CD14-positive monocyte (primary cell): Measurements from ENCODE around the gene HDGFL1. TPM values are rescaled to one million over a fixed set of nuclear protein-coding genes. Genes with fewer than 3 reads are reported as not detected.

Experiments
- DNase-seq, 3 donors: peaks; one replicate each; pipeline ENCODE4 v3.0.0-alpha.2; 2011 to 2022
- H2AFZ ChIP-seq: 2 replicates; pipeline ENCODE4 v1.6.0; 2012; ENCODE audit warnings: mild to moderate bottlenecking, low read depth, low read length, inconsistent platforms; ENCODE audit not compliant: insufficient read depth, poor library complexity, severe bottlenecking
- H3K27ac ChIP-seq, 2 donors: 1 replicate in 1 of 2; 2 replicates in 1 of 2; pipeline ENCODE4 v1.5.1; 2012 to 2013; ENCODE audit warnings: low read length in 2 of 2, control low read depth in 1 of 2, inconsistent platforms in 1 of 2, low read depth in 1 of 2, mild to moderate bottlenecking in 1 of 2
- H3K27me3 ChIP-seq, 2 donors: one replicate each; pipeline versions ENCODE4 v1.6.0 to v1.6.1; 2011 to 2013; ENCODE audit warnings: low read length in 2 of 2; ENCODE audit not compliant: control insufficient read depth in 2 of 2, insufficient read depth in 2 of 2
- H3K36me3 ChIP-seq, 2 donors: replicated peaks in 1 of 2; 1 replicate in 1 of 2; 2 replicates in 1 of 2; pipeline versions ENCODE4 v1.5.1 to v1.6.1; 2012 to 2013; ENCODE audit warnings: low read length in 2 of 2, control low read depth in 1 of 2, inconsistent platforms in 1 of 2, mild to moderate bottlenecking in 1 of 2; ENCODE audit not compliant: insufficient read depth in 2 of 2, control insufficient read depth in 1 of 2
- H3K4me1 ChIP-seq, 2 donors: 1 replicate in 1 of 2; 2 replicates in 1 of 2; pipeline versions ENCODE4 v1.5.1 to v1.6.1; 2012 to 2013; ENCODE audit warnings: low read length in 2 of 2, control low read depth in 1 of 2, inconsistent platforms in 1 of 2, mild to moderate bottlenecking in 1 of 2, moderate library complexity in 1 of 2; ENCODE audit not compliant: insufficient read depth in 2 of 2, control insufficient read depth in 1 of 2
- H3K4me2 ChIP-seq: replicated peaks from 2 replicates; pipeline ENCODE3; 2012; ENCODE audit warnings: low read length, moderate library complexity, mild to moderate bottlenecking; ENCODE audit not compliant: poor library complexity, severe bottlenecking; ENCODE audit errors: extremely low read depth
- H3K4me3 ChIP-seq, 3 experiments: fragments of 200-600 bp in 1 of 3; sonication (generic) in 1 of 3; replicated peaks in 1 of 3; 1 replicate in 2 of 3; 2 replicates in 1 of 3; pipeline ENCODE4 v1.5.1; 2011 to 2013; ENCODE audit warnings: low read length in 3 of 3, mild to moderate bottlenecking in 3 of 3, control low read depth in 2 of 3, low read depth in 2 of 3, inconsistent platforms in 1 of 3, moderate library complexity in 1 of 3
- H3K79me2 ChIP-seq: 2 replicates; pipeline ENCODE4 v1.6.0; 2012; ENCODE audit warnings: mild to moderate bottlenecking, control low read depth, inconsistent platforms, low read length, moderate library complexity; ENCODE audit not compliant: insufficient read depth
- H3K9ac ChIP-seq: 2 replicates; pipeline ENCODE4 v1.6.0; 2017; ENCODE audit warnings: low read length, mild to moderate bottlenecking; ENCODE audit not compliant: insufficient read depth, poor library complexity, severe bottlenecking
- H3K9me3 ChIP-seq, 2 donors: replicated peaks in 1 of 2; 1 replicate in 1 of 2; 2 replicates in 1 of 2; pipeline versions ENCODE4 v1.5.1 to v1.6.1; 2012 to 2013; ENCODE audit warnings: low read length in 2 of 2, control low read depth in 1 of 2; ENCODE audit not compliant: control insufficient read depth in 1 of 2, insufficient read depth in 1 of 2
- H4K20me1 ChIP-seq: 2 replicates; pipeline ENCODE4 v1.6.0; 2012; ENCODE audit warnings: mild to moderate bottlenecking, low read length, control low read depth, moderate library complexity; ENCODE audit not compliant: insufficient read depth
- H3K27ac Mint-ChIP-seq, 7 donors: one replicate each; pipeline ENCODE4 v1.8.0; 2020; ENCODE audit warnings: mild to moderate bottlenecking in 7 of 7, mixed read lengths in 7 of 7, moderate library complexity in 6 of 7, inconsistent platforms in 2 of 7
- H3K27me3 Mint-ChIP-seq, 3 donors: one replicate each; pipeline ENCODE4 v1.8.0; 2021 to 2022; ENCODE audit warnings: low read depth in 3 of 3, mild to moderate bottlenecking in 3 of 3, mixed read lengths in 3 of 3, moderate library complexity in 3 of 3, inconsistent platforms in 1 of 3
- H3K36me3 Mint-ChIP-seq, 2 donors: one replicate each; pipeline ENCODE4 v1.8.0; 2020; ENCODE audit warnings: mixed read lengths in 2 of 2, inconsistent platforms in 1 of 2, mild to moderate bottlenecking in 1 of 2
- H3K4me1 Mint-ChIP-seq: one replicate; pipeline ENCODE4 v1.8.0; 2020; ENCODE audit warnings: mild to moderate bottlenecking, mixed read lengths
- H3K4me3 Mint-ChIP-seq, 2 donors: one replicate each; pipeline ENCODE4 v1.8.0; 2020; ENCODE audit warnings: mild to moderate bottlenecking in 2 of 2, mixed read lengths in 2 of 2, moderate library complexity in 1 of 2
- H3K9me3 Mint-ChIP-seq, 7 donors: one replicate each; pipeline ENCODE4 v1.8.0; 2020 to 2022; ENCODE audit warnings: mixed read lengths in 7 of 7, mild to moderate bottlenecking in 6 of 7, moderate library complexity in 6 of 7, inconsistent platforms in 2 of 7
- WGBS: methylation state at CpG from one replicate; pipeline ENCODE4 v1.1.5; 2013; ENCODE audit warnings: missing lambda C conversion rate; ENCODE audit not compliant: insufficient coverage; 5-methylcytosine and 5-hydroxymethylcytosine counted together
- intact Hi-C, 2 donors: fragments of 100-400 bp; cut with micrococcal nuclease; formaldehyde crosslinking; loops; one replicate each; pipeline versions ENCODE4 v1.15.0 to v1.15.1; 2023
- polyA plus RNA-seq, 3 donors: library from polyadenylated mRNA; depleted of rRNA in 1 of 3; unstranded in 2 of 3; stranded (reverse) in 1 of 3; fragments of 300-500 nt in 2 of 3; fragments of >200 nt in 1 of 3; fragmentation: Illumina TruSeq in 2 of 3; gene quantifications; 1 replicate in 2 of 3; 2 replicates in 1 of 3; pipeline ENCODE4 v1.2.3, GENCODE V29; 2012 to 2021
- TF ChIP-seq, protein P1 (sequence below): fragments of 200-600 bp; IDR thresholded peaks from one replicate; pipeline ENCODE4 v1.8.0; 2022; ENCODE audit warnings: antibody characterized with exemption, mild to moderate bottlenecking

The HDGFL1 gene
- polyA plus RNA-seq, 3 donors: not detected

DNA sequence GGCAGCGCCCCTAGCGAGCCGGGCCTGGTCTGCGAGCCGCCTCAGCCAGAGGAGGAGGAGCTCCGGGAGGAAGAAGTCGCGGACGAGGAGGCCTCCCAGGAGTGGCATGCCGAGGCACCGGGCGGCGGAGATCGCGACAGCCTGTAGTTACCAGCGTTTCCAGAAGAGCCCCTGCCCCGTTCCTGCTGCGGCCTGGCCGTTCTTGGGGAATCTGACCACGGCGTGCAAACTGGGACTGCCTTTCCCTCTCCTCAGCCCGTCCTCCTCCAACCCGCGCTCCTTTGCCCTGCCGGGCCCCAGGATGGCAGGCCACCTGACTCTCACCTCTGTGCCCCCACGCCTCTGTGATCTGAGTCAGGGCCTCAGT, 802 bp downstream of the HDGFL1 start:
- H3K9me3 ChIP-seq: peaks cover 9 to 25% of the 10 kb centered on the region in 2 donors
- Mint-ChIP-seq H3K27me3 (no peaks in the 10 kb centered on the region), H3K9me3 (peaks cover 10 to 23% (median 17%) of the 10 kb centered on the region in 7 donors), H3K36me3 (peaks cover 0 to 4% of the 10 kb centered on the region in 2 donors), H3K27ac (no peak overlapping the region), H3K4me1 (no peaks in the 10 kb centered on the region), H3K4me3 (no peak overlapping the region)
- H3K4me1 ChIP-seq: no peaks in the 10 kb centered on the region
- no peaks in the 10 kb centered on the region for H3K36me3 ChIP-seq
- H2AFZ ChIP-seq: no peak overlapping the region
- H3K4me3 ChIP-seq: no peak overlapping the region
- no peak overlapping the region for H3K4me2 ChIP-seq
- H3K27ac ChIP-seq: no peak overlapping the region
- intact Hi-C loops: no loop called here
- no peak for DNase-seq
- no peaks in the 10 kb centered on the region for H3K79me2 ChIP-seq
- no peaks in the 10 kb centered on the region for H3K27me3 ChIP-seq
- TF ChIP-seq, protein P1, sequence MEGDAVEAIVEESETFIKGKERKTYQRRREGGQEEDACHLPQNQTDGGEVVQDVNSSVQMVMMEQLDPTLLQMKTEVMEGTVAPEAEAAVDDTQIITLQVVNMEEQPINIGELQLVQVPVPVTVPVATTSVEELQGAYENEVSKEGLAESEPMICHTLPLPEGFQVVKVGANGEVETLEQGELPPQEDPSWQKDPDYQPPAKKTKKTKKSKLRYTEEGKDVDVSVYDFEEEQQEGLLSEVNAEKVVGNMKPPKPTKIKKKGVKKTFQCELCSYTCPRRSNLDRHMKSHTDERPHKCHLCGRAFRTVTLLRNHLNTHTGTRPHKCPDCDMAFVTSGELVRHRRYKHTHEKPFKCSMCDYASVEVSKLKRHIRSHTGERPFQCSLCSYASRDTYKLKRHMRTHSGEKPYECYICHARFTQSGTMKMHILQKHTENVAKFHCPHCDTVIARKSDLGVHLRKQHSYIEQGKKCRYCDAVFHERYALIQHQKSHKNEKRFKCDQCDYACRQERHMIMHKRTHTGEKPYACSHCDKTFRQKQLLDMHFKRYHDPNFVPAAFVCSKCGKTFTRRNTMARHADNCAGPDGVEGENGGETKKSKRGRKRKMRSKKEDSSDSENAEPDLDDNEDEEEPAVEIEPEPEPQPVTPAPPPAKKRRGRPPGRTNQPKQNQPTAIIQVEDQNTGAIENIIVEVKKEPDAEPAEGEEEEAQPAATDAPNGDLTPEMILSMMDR: no peak
- WGBS: 93% methylated on average over 21 of the region's 26 CpGs
- no peaks in the 10 kb centered on the region for H4K20me1 ChIP-seq
- H3K9ac ChIP-seq: no peak overlapping the region

DNA sequence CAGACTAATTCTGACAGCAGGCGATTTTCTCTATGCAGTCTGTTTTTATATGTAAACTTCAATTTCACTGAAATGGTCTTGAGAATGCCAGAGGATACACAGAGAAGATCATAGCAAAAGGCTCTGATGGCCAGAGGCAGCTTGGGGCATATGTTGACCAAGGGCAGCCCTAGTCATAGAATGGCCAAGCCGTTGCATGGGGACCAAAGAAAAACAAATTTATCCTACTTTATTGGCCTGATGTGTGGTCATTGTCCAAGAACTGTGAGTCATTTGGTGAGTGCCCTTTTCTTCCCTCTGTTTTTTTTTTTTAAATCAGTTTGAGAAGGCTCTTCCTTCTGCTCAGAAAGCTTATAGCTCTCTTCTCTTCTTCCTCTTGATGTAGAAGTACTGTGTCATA, 5.8 kb downstream of the HDGFL1 start:
- H4K20me1 ChIP-seq: no peaks in the 10 kb centered on the region
- H2AFZ ChIP-seq: no peak overlapping the region
- WGBS: no CpG with 5 or more reads among the region's 2 CpGs
- Mint-ChIP-seq H3K4me3 (no peak overlapping the region), H3K27ac (no peak overlapping the region), H3K9me3 (peaks cover 0 to 11% (median 5%) of the 10 kb centered on the region in 7 donors), H3K36me3 (no peaks in the 10 kb centered on the region), H3K27me3 (no peaks in the 10 kb centered on the region), H3K4me1 (no peaks in the 10 kb centered on the region)
- H3K36me3 ChIP-seq: no peaks in the 10 kb centered on the region
- no peak overlapping the region for H3K4me2 ChIP-seq
- H3K9ac ChIP-seq: no peak overlapping the region
- TF ChIP-seq, protein P1: no peak
- no peaks in the 10 kb centered on the region for H3K79me2 ChIP-seq
- H3K27ac ChIP-seq: no peak overlapping the region
- intact Hi-C loops: no loop called here
- no peak overlapping the region for H3K4me3 ChIP-seq
- H3K4me1 ChIP-seq: no peaks in the 10 kb centered on the region
- H3K27me3 ChIP-seq: no peaks in the 10 kb centered on the region
- peaks cover 2 to 11% of the 10 kb centered on the region in 2 donors for H3K9me3 ChIP-seq
- no peak for DNase-seq
